Panc1 (cell line): ENCODE data around the gene SURF2. TPM values are rescaled to one million over a fixed set of nuclear protein-coding genes. Genes with fewer than 3 reads are reported as not detected.

Experiments used
- ATAC-seq: fragments of 200-7000 bp; cut with Tn5 transposase; 2 replicates; pipeline ENCODE4 v1.9.1; 2020; ENCODE audit warnings: mild to moderate bottlenecking, moderate library complexity
- BruUV-seq: library from RNA; stranded (reverse); fragments of 400-500 nt; replicated peaks from 2 replicates; lab custom pipeline; 2021; lab: Mats Ljungman, UMichigan
- CTCF ChIA-PET: fragments of 300-600 bp; sonication (Branson Sonifier 250); formaldehyde crosslinking; loops from one replicate; lab custom pipeline; 2022; ENCODE audit warnings: antibody characterized with exemption; lab: Charles Lee
- POLR2A ChIA-PET: fragments of 300-600 bp; sonication (Branson Sonifier 250); formaldehyde crosslinking; loops from one replicate; lab custom pipeline; 2022; ENCODE audit warnings: antibody characterized with exemption; lab: Charles Lee
- DNase-seq: peaks from one replicate; pipeline ENCODE4 v3.0.0-alpha.2; 2010; ENCODE audit warnings: low read depth, low spot score
- H3K27ac ChIP-seq: 2 replicates; pipeline ENCODE4 v1.5.1; 2011; ENCODE audit warnings: mild to moderate bottlenecking, low read length, inconsistent platforms
- H3K27me3 ChIP-seq: fragments of 200-500 bp; sonication (Bioruptor generic); 2 replicates; pipeline ENCODE4 v1.6.0; 2014; ENCODE audit warnings: low read length, inconsistent platforms; ENCODE audit not compliant: control insufficient read depth, insufficient read depth
- H3K36me3 ChIP-seq: fragments of 200-500 bp; sonication (Bioruptor generic); 2 replicates; pipeline ENCODE4 v1.5.1; 2014; ENCODE audit warnings: inconsistent platforms, mild to moderate bottlenecking, low read length, moderate library complexity; ENCODE audit not compliant: control insufficient read depth, insufficient read depth
- H3K4me1 ChIP-seq: 2 replicates; pipeline ENCODE4 v1.5.1; 2011; ENCODE audit warnings: inconsistent platforms, mild to moderate bottlenecking, low read length, moderate library complexity; ENCODE audit not compliant: control insufficient read depth, insufficient read depth
- H3K4me3 ChIP-seq, 2 experiments: 2 replicates each; pipeline ENCODE4 v1.5.1; 2011 to 2012; ENCODE audit warnings: low read depth in 2 of 2, low read length in 2 of 2, mild to moderate bottlenecking in 2 of 2, inconsistent platforms in 1 of 2, moderate library complexity in 1 of 2
- H3K9me3 ChIP-seq: fragments of 200-500 bp; sonication (Bioruptor generic); 2 replicates; pipeline ENCODE4 v1.5.1; 2014; ENCODE audit warnings: low read depth, mild to moderate bottlenecking, inconsistent platforms, low read length, moderate library complexity; ENCODE audit not compliant: control insufficient read depth, insufficient read depth
- CTCF ChIP-seq: fragments of 450-650 bp; IDR thresholded peaks from 2 replicates; pipeline ENCODE4 v1.5.1; 2017; ENCODE audit warnings: mild to moderate bottlenecking
- POLR2AphosphoS5 ChIP-seq: IDR thresholded peaks from 2 replicates; pipeline ENCODE4 v1.6.1; 2012; ENCODE audit warnings: mild to moderate bottlenecking, low read depth, low read length, moderate library complexity
- REST ChIP-seq, 2 experiments: IDR thresholded peaks; 2 replicates each; pipeline ENCODE4 v1.6.1; 2011 to 2012; ENCODE audit warnings: low read depth in 2 of 2, control low read depth in 1 of 2, low read length in 1 of 2, mild to moderate bottlenecking in 1 of 2, moderate library complexity in 1 of 2; ENCODE audit not compliant: insufficient read depth in 1 of 2
- SIN3A ChIP-seq: IDR thresholded peaks from 2 replicates; pipeline ENCODE4 v1.6.1; 2012; ENCODE audit warnings: low read depth, mild to moderate bottlenecking, low read length, moderate library complexity, borderline replicate concordance; ENCODE audit not compliant: insufficient read depth
- TCF7L2 ChIP-seq: IDR thresholded peaks from 2 replicates; pipeline ENCODE4 v1.6.1; 2011; ENCODE audit warnings: mild to moderate bottlenecking, low read depth, low read length, inconsistent platforms
- in situ Hi-C: cut with HindIII; loops from 2 replicates; pipeline ENCODE4 v1.10.0; 2016; ENCODE audit warnings: low sequenced_read_pairs, low pct_unique_long_range_greater_than_20kb
- intact Hi-C: fragments of 100-400 bp; cut with micrococcal nuclease; formaldehyde crosslinking; loops from one replicate; pipeline ENCODE4 v1.10.0; 2022; ENCODE audit not compliant: unreplicated experiment
- total RNA-seq: library from RNA; stranded (reverse); gene quantifications from one replicate; pipeline ENCODE4 v1.2.1, GENCODE V29; 2021; ENCODE audit not compliant: unreplicated experiment

SURF2 gene
- total RNA-seq, 1 experiment from 2014 or later = 19.2 TPM

GRCh38 chr9:133389562-133389961 lies 33.2 kb downstream of the SURF2 start:
- ATAC-seq = no peak
- no TSS peak for BruUV-seq

GRCh38 chr9:133390713-133391112 lies 34.4 kb downstream of the SURF2 start:
- intact Hi-C loops = no loop called here

More at GRCh38 chr9:133389562-133389961, 33.2 kb downstream of the SURF2 start:
- Histone ChIP-seq H3K36me3 (no peaks in the 10 kb centered on the region), H3K27ac (no peak overlapping the region), H3K27me3 (no peaks in the 10 kb centered on the region), H3K4me1 (no peaks in the 10 kb centered on the region), H3K4me3 (no peak overlapping the region), H3K9me3 (no peaks in the 10 kb centered on the region)
- intact Hi-C loops (no loop called here), in situ Hi-C loops (no loop called here)
- TF ChIP-seq TCF7L2 = no peak
- no peak for TF ChIP-seq SIN3A
- TF ChIP-seq REST (IDR thresholded peaks at IDR 0.05; ENCODE audit: insufficient read depth in 1 of 2, low read depth in 2 of 2, low read length in 1 of 2) = no peak
- TF ChIP-seq CTCF = no peak
- TF ChIP-seq POLR2AphosphoS5 = no peak
- DNase-seq = no peak
- ChIA-PET CTCF (no interaction called here), POLR2A (no interaction called here)

More at GRCh38 chr9:133390713-133391112, 34.4 kb downstream of the SURF2 start:
- no peak for ATAC-seq
- Histone ChIP-seq H3K4me3 (no peak overlapping the region), H3K27me3 (no peaks in the 10 kb centered on the region), H3K27ac (no peak overlapping the region), H3K4me1 (no peaks in the 10 kb centered on the region), H3K9me3 (no peaks in the 10 kb centered on the region), H3K36me3 (no peaks in the 10 kb centered on the region)
- no peak for DNase-seq
- TF ChIP-seq CTCF (no peak), TCF7L2 (no peak), SIN3A (no peak), POLR2AphosphoS5 (no peak), REST (IDR thresholded peaks at IDR 0.05; ENCODE audit: insufficient read depth in 1 of 2, low read depth in 2 of 2, low read length in 1 of 2) (no peak)
- CTCF ChIA-PET = no interaction called here
- BruUV-seq = no TSS peak
- POLR2A ChIA-PET = no interaction called here
- in situ Hi-C loops = no loop called here
